Astrocyte of the spinal cord (primary cell): Measurements from ENCODE around the gene NRXN2.

Experiments
- DNase-seq: peaks from one replicate; pipeline ENCODE4 v3.0.0; 2011; ENCODE audit warnings: low read depth, low spot score
- H3K4me3 ChIP-seq: 2 replicates; pipeline ENCODE4 v1.5.1; 2011; ENCODE audit warnings: low read depth, mild to moderate bottlenecking, low read length, moderate library complexity
- in situ Hi-C: cut with HindIII; loops from 2 replicates; pipeline ENCODE4 v1.10.0; 2017; ENCODE audit warnings: low sequenced_read_pairs
- TF ChIP-seq, protein P1 (sequence below): IDR thresholded peaks from 2 replicates; pipeline ENCODE4 v1.5.1; 2012; ENCODE audit warnings: low read depth, mild to moderate bottlenecking, low read length, inconsistent platforms

The NRXN2 gene

GRCh38 chr11:64591257-64592233, 131.5 kb downstream of the NRXN2 start:
- in situ Hi-C loops, result no loop called here
- H3K4me3 ChIP-seq, result no peak overlapping the region
- DNase-seq, result no peak
- TF ChIP-seq, protein P1, sequence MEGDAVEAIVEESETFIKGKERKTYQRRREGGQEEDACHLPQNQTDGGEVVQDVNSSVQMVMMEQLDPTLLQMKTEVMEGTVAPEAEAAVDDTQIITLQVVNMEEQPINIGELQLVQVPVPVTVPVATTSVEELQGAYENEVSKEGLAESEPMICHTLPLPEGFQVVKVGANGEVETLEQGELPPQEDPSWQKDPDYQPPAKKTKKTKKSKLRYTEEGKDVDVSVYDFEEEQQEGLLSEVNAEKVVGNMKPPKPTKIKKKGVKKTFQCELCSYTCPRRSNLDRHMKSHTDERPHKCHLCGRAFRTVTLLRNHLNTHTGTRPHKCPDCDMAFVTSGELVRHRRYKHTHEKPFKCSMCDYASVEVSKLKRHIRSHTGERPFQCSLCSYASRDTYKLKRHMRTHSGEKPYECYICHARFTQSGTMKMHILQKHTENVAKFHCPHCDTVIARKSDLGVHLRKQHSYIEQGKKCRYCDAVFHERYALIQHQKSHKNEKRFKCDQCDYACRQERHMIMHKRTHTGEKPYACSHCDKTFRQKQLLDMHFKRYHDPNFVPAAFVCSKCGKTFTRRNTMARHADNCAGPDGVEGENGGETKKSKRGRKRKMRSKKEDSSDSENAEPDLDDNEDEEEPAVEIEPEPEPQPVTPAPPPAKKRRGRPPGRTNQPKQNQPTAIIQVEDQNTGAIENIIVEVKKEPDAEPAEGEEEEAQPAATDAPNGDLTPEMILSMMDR, result no peak

DNA sequence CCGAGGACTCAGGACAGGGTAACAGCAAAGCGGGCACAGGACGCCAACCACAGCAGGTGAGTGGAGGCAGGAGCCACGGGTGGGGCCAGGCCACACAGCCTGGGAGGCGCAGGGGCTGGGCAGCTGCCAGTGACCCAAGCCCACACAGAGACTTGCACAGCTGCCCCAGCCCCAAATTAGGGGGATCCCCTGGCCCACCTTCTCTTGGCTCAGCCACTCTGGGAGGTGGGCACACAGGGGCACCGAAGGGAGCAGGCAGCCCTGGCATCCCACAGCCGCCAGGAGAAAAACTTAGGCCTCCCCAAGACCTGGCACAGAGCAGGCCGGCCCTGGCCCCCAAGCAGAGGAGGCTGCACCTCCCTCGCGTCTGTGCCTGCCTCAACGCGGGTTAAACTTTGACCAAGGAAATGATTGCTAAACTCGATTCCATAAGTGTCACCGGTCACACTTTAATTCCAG, 132.2 kb downstream of the NRXN2 start, which contains the start of gene SLC22A12:
Gene SLC22A12, plus strand, starts transcription at position 458 of the 459 bp plus-strand sequence. CDS start 337 bp downstream, outside the sequence.
- in situ Hi-C loops, result no loop called here
- TF ChIP-seq, protein P1, result no peak
- DNase-seq, result no peak
- no peak within 1 kb of the TSS for H3K4me3 ChIP-seq

- in situ Hi-C loops, result no loop called here
- TF ChIP-seq, protein P1, result no peak
- H3K4me3 ChIP-seq, result no peak overlapping the region
- DNase-seq, result no peak
Observed at GRCh38 chr11:64588701-64589100, 134.3 kb downstream of the NRXN2 start.

GRCh38 chr11:64586366-64586765, 136.6 kb downstream of the NRXN2 start:
- TF ChIP-seq, protein P1, result no peak
- in situ Hi-C loops, result no loop called here
- no peak for DNase-seq
- H3K4me3 ChIP-seq, result no peak overlapping the region

GRCh38 chr11:64585150-64585549, 137.8 kb downstream of the NRXN2 start:
- H3K4me3 ChIP-seq, result no peak overlapping the region
- TF ChIP-seq, protein P1, result no peak
- no peak for DNase-seq
- in situ Hi-C loops, result no loop called here

- in situ Hi-C loops, result no loop called here
- DNase-seq, result no peak
- TF ChIP-seq, protein P1, result no peak
- H3K4me3 ChIP-seq, result no peak overlapping the region
Observed at GRCh38 chr11:64583296-64584262, 139.4 kb downstream of the NRXN2 start.
